ENCODE data around the gene ADIPOR2.

Gene ADIPOR2

DNA sequence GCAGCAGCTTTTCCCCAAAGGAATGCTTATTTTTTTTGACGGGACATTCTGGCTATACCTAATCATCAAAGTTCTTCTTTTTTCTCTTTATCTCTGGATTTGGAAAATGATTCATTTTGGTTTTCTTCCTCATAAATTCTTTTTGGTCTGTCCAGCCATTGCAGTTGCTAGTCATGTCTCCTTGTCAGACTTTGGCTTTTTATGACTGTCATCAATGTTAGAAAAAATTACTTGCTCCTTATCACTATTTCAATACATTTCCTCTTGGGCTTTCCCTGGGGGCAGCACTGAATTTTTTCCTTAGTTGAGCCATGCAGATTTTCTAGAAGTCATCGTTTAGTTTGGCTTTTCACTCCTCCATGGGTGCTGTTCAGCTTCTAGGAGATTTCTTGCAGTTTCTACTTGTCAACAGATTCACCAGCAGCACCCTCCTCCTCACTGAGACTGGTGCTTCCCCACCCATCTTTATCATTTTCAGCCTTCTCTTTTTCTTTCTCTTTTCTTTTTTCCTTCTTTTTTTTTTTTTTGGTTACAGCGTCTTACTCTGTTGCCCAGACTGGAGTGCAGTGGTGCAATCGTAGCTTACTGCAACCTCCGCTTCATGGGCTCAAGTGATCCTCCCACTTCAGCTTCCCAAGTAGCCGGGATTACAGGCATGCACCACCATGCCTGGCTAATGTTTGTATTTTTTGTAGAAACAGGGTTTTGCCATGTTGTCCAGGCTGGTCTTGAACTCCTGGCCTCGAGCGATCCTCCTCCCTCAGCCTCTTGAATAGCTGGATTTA, 5.2 kb downstream of the ADIPOR2 start:
- Histone ChIP-seq H3K9me3 (no peaks in the 10 kb centered on the region), H3K4me3 (ENCODE audit: low read depth in 1 of 2, low read length in 1 of 2) (no peak overlapping the region), H3K4me1 (ENCODE audit: control insufficient read depth in 1 of 2, insufficient read depth in 1 of 2, low read depth in 1 of 2, low read length in 1 of 2) (peaks cover 31 to 33% of the 10 kb centered on the region in 2 experiments), H3K36me3 (no peaks in the 10 kb centered on the region), H3K27me3 (no peaks in the 10 kb centered on the region), H3K27ac (peak overlapping the region; percentile 50)
- TF ChIP-seq, protein P1, sequence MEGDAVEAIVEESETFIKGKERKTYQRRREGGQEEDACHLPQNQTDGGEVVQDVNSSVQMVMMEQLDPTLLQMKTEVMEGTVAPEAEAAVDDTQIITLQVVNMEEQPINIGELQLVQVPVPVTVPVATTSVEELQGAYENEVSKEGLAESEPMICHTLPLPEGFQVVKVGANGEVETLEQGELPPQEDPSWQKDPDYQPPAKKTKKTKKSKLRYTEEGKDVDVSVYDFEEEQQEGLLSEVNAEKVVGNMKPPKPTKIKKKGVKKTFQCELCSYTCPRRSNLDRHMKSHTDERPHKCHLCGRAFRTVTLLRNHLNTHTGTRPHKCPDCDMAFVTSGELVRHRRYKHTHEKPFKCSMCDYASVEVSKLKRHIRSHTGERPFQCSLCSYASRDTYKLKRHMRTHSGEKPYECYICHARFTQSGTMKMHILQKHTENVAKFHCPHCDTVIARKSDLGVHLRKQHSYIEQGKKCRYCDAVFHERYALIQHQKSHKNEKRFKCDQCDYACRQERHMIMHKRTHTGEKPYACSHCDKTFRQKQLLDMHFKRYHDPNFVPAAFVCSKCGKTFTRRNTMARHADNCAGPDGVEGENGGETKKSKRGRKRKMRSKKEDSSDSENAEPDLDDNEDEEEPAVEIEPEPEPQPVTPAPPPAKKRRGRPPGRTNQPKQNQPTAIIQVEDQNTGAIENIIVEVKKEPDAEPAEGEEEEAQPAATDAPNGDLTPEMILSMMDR (IDR thresholded peaks at IDR 0.05) = no peak

DNA sequence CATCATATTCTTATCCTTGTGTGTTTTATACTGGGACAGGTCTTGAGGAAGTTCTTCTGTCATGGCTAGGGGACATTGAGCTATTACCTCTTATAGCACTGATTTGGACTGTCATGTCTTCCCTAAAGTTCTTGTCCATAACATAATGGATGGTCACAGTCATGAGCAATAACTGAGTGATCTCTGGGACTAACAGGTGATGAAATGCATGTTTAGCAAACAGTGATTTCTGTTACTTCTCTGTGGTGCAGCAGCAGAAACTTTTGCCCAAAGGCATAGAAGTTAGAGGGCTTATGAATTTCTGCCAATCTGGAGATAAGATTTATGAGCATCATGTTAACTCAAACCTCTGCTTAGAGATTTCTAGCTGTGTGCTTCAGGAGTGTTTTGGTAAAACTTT, 5.9 kb downstream of the ADIPOR2 start:
- Histone ChIP-seq H3K4me1 (ENCODE audit: control insufficient read depth in 1 of 2, insufficient read depth in 1 of 2, low read depth in 1 of 2, low read length in 1 of 2) (peaks cover 27 to 28% of the 10 kb centered on the region in 2 experiments), H3K27ac (peak overlapping the region; percentile 50), H3K27me3 (no peaks in the 10 kb centered on the region), H3K9me3 (no peaks in the 10 kb centered on the region), H3K4me3 (ENCODE audit: low read depth in 1 of 2, low read length in 1 of 2) (no peak overlapping the region), H3K36me3 (no peaks in the 10 kb centered on the region)
- TF ChIP-seq, protein P1 (IDR thresholded peaks at IDR 0.05) = no peak

DNA sequence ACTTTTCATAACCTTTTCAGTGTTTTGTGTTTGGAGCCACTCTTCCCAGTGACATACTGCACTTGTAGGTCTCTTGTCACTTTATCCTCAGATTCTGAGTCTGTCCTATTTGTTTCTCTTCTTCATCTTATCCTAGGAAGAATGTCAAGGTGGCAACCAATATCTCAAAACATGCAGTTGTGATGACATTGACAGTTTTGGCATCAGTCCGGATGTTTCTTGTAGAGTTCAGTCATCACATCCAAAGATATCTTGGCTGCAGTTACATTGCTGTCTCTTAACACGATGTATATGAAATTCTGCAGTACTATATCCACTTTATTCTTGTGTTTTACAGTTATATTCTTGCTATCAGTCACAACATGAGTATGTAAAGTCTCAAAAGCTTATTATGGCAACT, 6.4 kb downstream of the ADIPOR2 start:
- Histone ChIP-seq H3K36me3 (no peaks in the 10 kb centered on the region), H3K27me3 (no peaks in the 10 kb centered on the region), H3K27ac (peak overlapping the region; percentile 50), H3K9me3 (no peaks in the 10 kb centered on the region), H3K4me1 (ENCODE audit: control insufficient read depth in 1 of 2, insufficient read depth in 1 of 2, low read depth in 1 of 2, low read length in 1 of 2) (peaks cover 22 to 23% of the 10 kb centered on the region in 2 experiments), H3K4me3 (ENCODE audit: low read depth in 1 of 2, low read length in 1 of 2) (no peak overlapping the region)
- TF ChIP-seq, protein P1 (IDR thresholded peaks at IDR 0.05) = no peak

DNA sequence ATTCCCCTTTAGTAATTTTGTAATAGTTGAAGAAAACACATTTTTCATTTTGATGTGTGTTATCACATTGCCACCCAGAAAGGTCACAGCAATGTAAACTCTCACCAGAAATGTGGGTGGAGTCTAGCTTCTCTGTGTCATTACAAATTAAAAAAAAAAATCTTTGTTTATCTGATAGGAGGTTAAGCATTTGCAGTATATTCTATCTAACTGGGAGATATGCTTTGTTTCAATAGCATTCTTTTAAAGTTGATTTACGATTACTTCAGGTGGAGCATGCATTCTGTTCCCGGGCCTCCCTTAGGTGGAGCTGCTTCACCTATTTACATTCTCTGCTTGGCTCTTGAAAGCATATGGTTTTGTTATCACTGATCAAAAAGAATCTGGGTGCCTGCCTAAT, 7.8 kb downstream of the ADIPOR2 start:
- TF ChIP-seq, protein P1 (IDR thresholded peaks at IDR 0.05) = no peak
- no peaks in the 10 kb centered on the region for H3K27me3 ChIP-seq
- H3K4me1 ChIP-seq (ENCODE audit: control insufficient read depth in 1 of 2, insufficient read depth in 1 of 2, low read depth in 1 of 2, low read length in 1 of 2) = peaks cover 13 to 14% of the 10 kb centered on the region in 2 experiments
- no peak overlapping the region for H3K4me3 ChIP-seq (ENCODE audit: low read depth in 1 of 2, low read length in 1 of 2)
- no peak overlapping the region for H3K27ac ChIP-seq
- no peaks in the 10 kb centered on the region for H3K9me3 ChIP-seq
- no peaks in the 10 kb centered on the region for H3K36me3 ChIP-seq

DNA sequence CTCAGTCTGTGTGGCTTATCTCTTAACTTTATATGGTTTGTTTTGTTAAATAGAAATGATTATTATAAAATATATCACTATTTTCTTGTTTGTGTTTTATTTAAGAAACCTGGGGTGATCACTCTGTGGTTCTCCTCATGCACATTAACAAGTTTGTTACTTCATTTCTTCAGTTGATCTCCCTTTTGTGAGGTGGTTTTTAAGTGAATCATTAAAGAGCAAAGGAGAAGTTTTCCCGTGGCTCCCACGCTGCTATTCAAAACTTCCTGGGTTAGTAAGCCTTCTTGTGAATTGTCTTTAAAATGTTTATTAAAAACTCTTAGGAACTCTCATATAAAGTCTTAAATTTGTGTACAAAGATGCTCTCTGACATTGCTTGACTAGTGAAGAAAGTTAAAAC, 11.8 kb downstream of the ADIPOR2 start:
- Histone ChIP-seq H3K27ac (no peak overlapping the region), H3K36me3 (no peaks in the 10 kb centered on the region), H3K27me3 (no peaks in the 10 kb centered on the region), H3K4me3 (ENCODE audit: low read depth in 1 of 2, low read length in 1 of 2) (no peak overlapping the region), H3K4me1 (ENCODE audit: control insufficient read depth in 1 of 2, insufficient read depth in 1 of 2, low read depth in 1 of 2, low read length in 1 of 2) (peaks cover 11 to 23% of the 10 kb centered on the region in 2 experiments), H3K9me3 (no peaks in the 10 kb centered on the region)
- TF ChIP-seq, protein P1 (IDR thresholded peaks at IDR 0.05) = no peak

Data from neutrophil (primary cell).